Vagina (tissue), 2 donors: ENCODE data around the gene CWC15. TPM values are rescaled to one million over a fixed set of nuclear protein-coding genes. Genes with fewer than 3 reads are reported as not detected.

Source experiments
- DNase-seq, 2 donors: peaks; one replicate each; pipeline ENCODE4 v3.0.0-alpha.2; 2017; ENCODE audit errors: extremely low spot score in 2 of 2
- H3K27ac ChIP-seq: fragments of 200-600 bp; sonication (generic); one replicate; pipeline ENCODE4 v1.5.1; 2019
- H3K27me3 ChIP-seq: fragments of 200-600 bp; sonication (generic); one replicate; pipeline ENCODE4 v1.5.1; 2019
- H3K36me3 ChIP-seq, 2 donors: fragments of 200-600 bp; sonication (generic); one replicate each; pipeline ENCODE4 v1.5.1; 2017 to 2019
- H3K4me1 ChIP-seq: fragments of 200-600 bp; sonication (generic); one replicate; pipeline ENCODE4 v1.5.1; 2019
- H3K4me3 ChIP-seq, 2 donors: fragments of 200-600 bp; sonication (generic); 1 replicate in 1 of 2; 2 replicates in 1 of 2; pipeline ENCODE4 v1.5.1; 2016 to 2019
- H3K9me3 ChIP-seq: fragments of 200-600 bp; sonication (generic); one replicate; pipeline ENCODE4 v1.5.1; 2019
- POLR2A ChIP-seq, 2 donors: fragments of 450-650 bp; IDR thresholded peaks; one replicate each; pipeline ENCODE4 v1.6.1; 2017; ENCODE audit warnings: antibody characterized with exemption in 2 of 2, mild to moderate bottlenecking in 2 of 2, moderate library complexity in 2 of 2
- POLR2AphosphoS5 ChIP-seq, 2 donors: sonication (generic); formaldehyde crosslinking; IDR thresholded peaks; one replicate each; pipeline ENCODE4 v1.9.0; 2017; ENCODE audit warnings: antibody characterized with exemption in 2 of 2, mild to moderate bottlenecking in 2 of 2, low read depth in 1 of 2; ENCODE audit not compliant: insufficient read depth in 1 of 2
- intact Hi-C: fragments of 100-400 bp; cut with DNase I; formaldehyde crosslinking; loops from one replicate; pipeline ENCODE4 v1.15.1; 2023
- total RNA-seq: library from RNA; depleted of rRNA; stranded (reverse); fragments of >200 nt; gene quantifications from one replicate; pipeline ENCODE4 v1.2.3, GENCODE V29; 2016
- TF ChIP-seq, protein P1 (sequence below), 3 experiments: fragments of 450-650 bp in 2 of 3; fragments of 200-600 bp in 1 of 3; sonication (generic) in 1 of 3; IDR thresholded peaks; one replicate each; pipeline ENCODE4 v1.5.1; 2017 to 2019; ENCODE audit warnings: antibody characterized with exemption in 3 of 3, mild to moderate bottlenecking in 2 of 3, moderate library complexity in 2 of 3

CWC15 gene
- total RNA-seq, 1 donor from 2014 or later = 38.1 TPM

GRCh38 chr11:94988748-94989147 lies 15.4 kb upstream of the CWC15 start:
- no peaks in the 10 kb centered on the region for H3K27me3 ChIP-seq
- no peak overlapping the region for H3K27ac ChIP-seq
- H3K36me3 ChIP-seq = no peaks in the 10 kb centered on the region
- no peaks in the 10 kb centered on the region for H3K9me3 ChIP-seq
- H3K4me1 ChIP-seq = no peaks in the 10 kb centered on the region
- no peak for DNase-seq
- H3K4me3 ChIP-seq = no peak overlapping the region
- TF ChIP-seq POLR2A (IDR thresholded peaks at IDR 0.05) = no peak
- TF ChIP-seq, protein P1, sequence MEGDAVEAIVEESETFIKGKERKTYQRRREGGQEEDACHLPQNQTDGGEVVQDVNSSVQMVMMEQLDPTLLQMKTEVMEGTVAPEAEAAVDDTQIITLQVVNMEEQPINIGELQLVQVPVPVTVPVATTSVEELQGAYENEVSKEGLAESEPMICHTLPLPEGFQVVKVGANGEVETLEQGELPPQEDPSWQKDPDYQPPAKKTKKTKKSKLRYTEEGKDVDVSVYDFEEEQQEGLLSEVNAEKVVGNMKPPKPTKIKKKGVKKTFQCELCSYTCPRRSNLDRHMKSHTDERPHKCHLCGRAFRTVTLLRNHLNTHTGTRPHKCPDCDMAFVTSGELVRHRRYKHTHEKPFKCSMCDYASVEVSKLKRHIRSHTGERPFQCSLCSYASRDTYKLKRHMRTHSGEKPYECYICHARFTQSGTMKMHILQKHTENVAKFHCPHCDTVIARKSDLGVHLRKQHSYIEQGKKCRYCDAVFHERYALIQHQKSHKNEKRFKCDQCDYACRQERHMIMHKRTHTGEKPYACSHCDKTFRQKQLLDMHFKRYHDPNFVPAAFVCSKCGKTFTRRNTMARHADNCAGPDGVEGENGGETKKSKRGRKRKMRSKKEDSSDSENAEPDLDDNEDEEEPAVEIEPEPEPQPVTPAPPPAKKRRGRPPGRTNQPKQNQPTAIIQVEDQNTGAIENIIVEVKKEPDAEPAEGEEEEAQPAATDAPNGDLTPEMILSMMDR (IDR thresholded peaks at IDR 0.05) = no peak
- intact Hi-C loops = no loop called here

GRCh38 chr11:94987378-94987777 lies 14.0 kb upstream of the CWC15 start:
- no peaks in the 10 kb centered on the region for H3K9me3 ChIP-seq
- no peaks in the 10 kb centered on the region for H3K36me3 ChIP-seq
- TF ChIP-seq POLR2AphosphoS5 (IDR thresholded peaks at IDR 0.05; ENCODE audit: insufficient read depth in 1 of 2, low read depth in 1 of 2) (no peak), POLR2A (IDR thresholded peaks at IDR 0.05) (no peak)
- TF ChIP-seq, protein P1 (IDR thresholded peaks at IDR 0.05) = no peak
- H3K27me3 ChIP-seq = no peaks in the 10 kb centered on the region
- no peaks in the 10 kb centered on the region for H3K4me1 ChIP-seq
- no peak overlapping the region for H3K27ac ChIP-seq
- no peak overlapping the region for H3K4me3 ChIP-seq
- no peak for DNase-seq
- intact Hi-C loops = no loop called here

- DNase-seq = no peak
Observed at GRCh38 chr11:94975599-94975998, 2.2 kb upstream of the CWC15 start.

GRCh38 chr11:94974178-94974577 lies 822 bp upstream of the CWC15 start:
- Histone ChIP-seq H3K27me3 (no peaks in the 10 kb centered on the region), H3K4me3 (peak overlapping the region; percentile 82 to 96), H3K4me1 (peaks cover 17% of the 10 kb centered on the region), H3K36me3 (peaks cover 0 to 25% of the 10 kb centered on the region in 2 donors), H3K9me3 (no peaks in the 10 kb centered on the region), H3K27ac (no peak overlapping the region)
- DNase-seq = no peak
- TF ChIP-seq, protein P1 (IDR thresholded peaks at IDR 0.05) = no peak
- TF ChIP-seq POLR2AphosphoS5 (IDR thresholded peaks at IDR 0.05; ENCODE audit: insufficient read depth in 1 of 2, low read depth in 1 of 2) (no peak), POLR2A (IDR thresholded peaks at IDR 0.05) (no peak)
- intact Hi-C loops = loop anchor here (10.0 kb wide), 1 partner anchor 171 kb away; no protein-coding TSS in a partner anchor

More at GRCh38 chr11:94975599-94975998, 2.2 kb upstream of the CWC15 start:
- no peak overlapping the region for H3K27ac ChIP-seq
- no peaks in the 10 kb centered on the region for H3K9me3 ChIP-seq
- TF ChIP-seq POLR2A (IDR thresholded peaks at IDR 0.05) = no peak
- TF ChIP-seq, protein P1 (IDR thresholded peaks at IDR 0.05) = no peak
- TF ChIP-seq POLR2AphosphoS5 (IDR thresholded peaks at IDR 0.05; ENCODE audit: insufficient read depth in 1 of 2, low read depth in 1 of 2) = no peak
- no peak overlapping the region for H3K4me3 ChIP-seq
- peaks cover 17% of the 10 kb centered on the region for H3K4me1 ChIP-seq
- no peaks in the 10 kb centered on the region for H3K27me3 ChIP-seq
- peaks cover 0 to 14% of the 10 kb centered on the region in 2 donors for H3K36me3 ChIP-seq
- intact Hi-C loops = loop anchor here (10.0 kb wide), 1 partner anchor 169 kb away; no protein-coding TSS in a partner anchor

DNA sequence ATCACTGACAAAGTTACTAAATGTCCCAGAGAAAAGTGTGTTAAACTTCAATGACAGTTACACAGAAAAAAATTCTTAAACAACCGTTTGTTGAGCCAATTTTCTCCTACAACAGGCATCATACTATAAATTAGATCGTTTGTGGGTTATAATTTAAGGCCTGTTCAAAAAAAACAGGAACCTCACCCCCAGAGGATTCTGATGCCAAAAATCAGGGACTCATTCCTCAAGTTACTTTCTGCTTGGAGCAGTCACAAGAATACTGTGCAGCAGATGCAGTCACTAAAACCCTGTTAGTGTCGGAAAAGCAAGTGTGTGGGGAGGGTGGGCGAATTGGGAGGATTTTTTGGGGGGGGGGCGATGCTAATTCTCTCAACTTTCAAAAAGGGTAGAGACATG lies 657 bp downstream of the CWC15 start:
- H3K4me3 ChIP-seq = peak overlapping the region; percentile 82 to 96
- intact Hi-C loops = loop anchor here (10.0 kb wide), 1 partner anchor 172 kb away; no protein-coding TSS in a partner anchor
- peaks cover 0 to 40% of the 10 kb centered on the region in 2 donors for H3K36me3 ChIP-seq
- H3K9me3 ChIP-seq = no peaks in the 10 kb centered on the region
- DNase-seq = no peak
- peak overlapping the region; percentile 81 for H3K27ac ChIP-seq
- no peaks in the 10 kb centered on the region for H3K27me3 ChIP-seq
- TF ChIP-seq POLR2AphosphoS5 (IDR thresholded peaks at IDR 0.05; ENCODE audit: insufficient read depth in 1 of 2, low read depth in 1 of 2) = no peak
- TF ChIP-seq, protein P1 (IDR thresholded peaks at IDR 0.05) = no peak
- TF ChIP-seq POLR2A (IDR thresholded peaks at IDR 0.05) = no peak
- H3K4me1 ChIP-seq = peaks cover 17% of the 10 kb centered on the region
